Stimulated activated naive B cell treated with anti-CD40 and anti-IgM and Interleukin-4, amounts not matched to agents 10 μg/mL and 1 μg/mL and 100 μg/mL, for 72 hours (primary cell): Measurements from ENCODE around the gene FH.

Experiments
- ATAC-seq, 2 donors: fragments of 150-1000 bp; cut with Tn5 transposase; replicated peaks; 2 replicates each; pipeline ENCODE4 v1.10.0; 2021; ENCODE audit warnings: moderate library complexity in 1 of 2
- DNase-seq: peaks from one replicate; pipeline ENCODE4 v3.0.0; 2021
- H3K27ac Mint-ChIP-seq: one replicate; pipeline ENCODE4 v1.8.0; 2022; ENCODE audit warnings: mild to moderate bottlenecking, mixed read lengths
- H3K27me3 Mint-ChIP-seq, 2 donors: one replicate each; pipeline ENCODE4 v1.8.0; 2022; ENCODE audit warnings: mixed read lengths in 2 of 2
- H3K36me3 Mint-ChIP-seq, 2 donors: one replicate each; pipeline ENCODE4 v1.8.0; 2022; ENCODE audit warnings: mixed read lengths in 2 of 2, mild to moderate bottlenecking in 1 of 2
- H3K4me1 Mint-ChIP-seq, 2 donors: one replicate each; pipeline ENCODE4 v1.8.0; 2022; ENCODE audit warnings: mixed read lengths in 2 of 2, mild to moderate bottlenecking in 1 of 2
- H3K4me3 Mint-ChIP-seq, 2 donors: one replicate each; pipeline ENCODE4 v1.8.0; 2022; ENCODE audit warnings: mild to moderate bottlenecking in 2 of 2, mixed read lengths in 2 of 2, moderate library complexity in 1 of 2
- H3K9me3 Mint-ChIP-seq, 2 donors: one replicate each; pipeline ENCODE4 v1.8.0; 2022; ENCODE audit warnings: mixed read lengths in 2 of 2, mild to moderate bottlenecking in 1 of 2

The FH gene

GRCh38 chr1:241459186-241459802, 60.3 kb downstream of the FH start:
- no peak overlapping the region for H3K27ac Mint-ChIP-seq
- DNase-seq = no peak
- H3K36me3 Mint-ChIP-seq = no peaks in the 10 kb centered on the region
- H3K9me3 Mint-ChIP-seq = no peaks in the 10 kb centered on the region
- no peaks in the 10 kb centered on the region for H3K4me1 Mint-ChIP-seq
- H3K27me3 Mint-ChIP-seq = peaks cover 6 to 14% of the 10 kb centered on the region in 2 donors
- no peak for ATAC-seq
- no peak overlapping the region for H3K4me3 Mint-ChIP-seq

- H3K4me3 Mint-ChIP-seq = no peak overlapping the region
- H3K9me3 Mint-ChIP-seq = no peaks in the 10 kb centered on the region
- no peaks in the 10 kb centered on the region for H3K4me1 Mint-ChIP-seq
- ATAC-seq = no peak
- peaks cover 6 to 14% of the 10 kb centered on the region in 2 donors for H3K27me3 Mint-ChIP-seq
- no peak overlapping the region for H3K27ac Mint-ChIP-seq
- DNase-seq = no peak
- no peaks in the 10 kb centered on the region for H3K36me3 Mint-ChIP-seq
Measured at GRCh38 chr1:241457421-241457820, 62.1 kb downstream of the FH start.

GRCh38 chr1:241456743-241457142, 62.8 kb downstream of the FH start:
- no peak overlapping the region for H3K4me3 Mint-ChIP-seq
- DNase-seq = no peak
- H3K27ac Mint-ChIP-seq = no peak overlapping the region
- H3K4me1 Mint-ChIP-seq = no peaks in the 10 kb centered on the region
- H3K9me3 Mint-ChIP-seq = no peaks in the 10 kb centered on the region
- no peaks in the 10 kb centered on the region for H3K36me3 Mint-ChIP-seq
- peaks cover 6 to 14% of the 10 kb centered on the region in 2 donors for H3K27me3 Mint-ChIP-seq
- no peak for ATAC-seq

- DNase-seq = no peak
- Mint-ChIP-seq H3K27me3 (peaks cover 10 to 11% of the 10 kb centered on the region in 2 donors), H3K27ac (no peak overlapping the region), H3K9me3 (peaks cover 4 to 7% of the 10 kb centered on the region in 2 donors), H3K36me3 (no peaks in the 10 kb centered on the region), H3K4me3 (no peak overlapping the region), H3K4me1 (no peaks in the 10 kb centered on the region)
- ATAC-seq = no peak
Measured at GRCh38 chr1:241453732-241454131, 65.8 kb downstream of the FH start.

- Mint-ChIP-seq H3K27me3 (peaks cover 4 to 17% of the 10 kb centered on the region in 2 donors), H3K36me3 (no peaks in the 10 kb centered on the region), H3K4me3 (no peak overlapping the region), H3K27ac (no peak overlapping the region), H3K9me3 (peaks cover 7 to 8% of the 10 kb centered on the region in 2 donors), H3K4me1 (no peaks in the 10 kb centered on the region)
- no peak for ATAC-seq
- DNase-seq = no peak
Measured at GRCh38 chr1:241451956-241452355, 67.6 kb downstream of the FH start.
